Skeletal muscle cell (primary cell): ENCODE data around the gene VAV3.

Experiments
- DNase-seq: peaks from one replicate; pipeline ENCODE4 v3.0.0-alpha.2; 2010; ENCODE audit warnings: low read depth
- H3K4me3 ChIP-seq: 2 replicates; pipeline ENCODE4 v1.5.1; 2011; ENCODE audit warnings: low read depth, mild to moderate bottlenecking, control low read depth, low read length, moderate library complexity

VAV3 gene

GRCh38 chr1:107975851-107976250, 10.9 kb upstream of the VAV3 start:
- H3K4me3 ChIP-seq = no peak overlapping the region
- DNase-seq = no peak

DNA sequence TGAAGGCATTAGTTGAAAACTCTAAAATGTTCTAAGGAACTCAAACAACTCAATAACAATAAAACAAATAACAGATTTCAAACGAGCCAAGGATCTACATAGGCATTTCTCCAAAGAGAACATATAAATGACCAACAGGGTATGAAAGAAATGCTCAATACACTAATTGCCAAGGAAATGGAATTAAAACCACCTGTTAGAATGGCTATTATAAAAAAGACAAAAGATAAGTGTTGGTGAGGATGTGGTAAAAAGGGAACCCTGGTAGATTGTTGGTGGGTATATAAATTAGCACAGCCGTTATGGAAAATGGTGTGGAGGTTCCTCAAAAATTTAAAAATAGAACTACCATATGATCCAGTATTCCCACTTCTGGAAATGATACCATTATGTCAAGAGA, 9.1 kb upstream of the VAV3 start:
- H3K4me3 ChIP-seq = no peak overlapping the region
- no peak for DNase-seq

- no peak for DNase-seq
These were observed 7.6 kb upstream of the VAV3 start for GRCh38 chr1:107972391-107973180.

GRCh38 chr1:107966550-107966949, 1.6 kb upstream of the VAV3 start:
- no peak for DNase-seq
- no peak overlapping the region for H3K4me3 ChIP-seq

More at GRCh38 chr1:107972391-107973180, 7.6 kb upstream of the VAV3 start:
- H3K4me3 ChIP-seq = no peak overlapping the region

- DNase-seq = no peak
- peak overlapping the region; percentile 43 for H3K4me3 ChIP-seq
These were observed 457 bp downstream of the VAV3 start for GRCh38 chr1:107964336-107965109.

- H3K4me3 ChIP-seq = peak overlapping the region; percentile 43
- DNase-seq = no peak
These were observed 1.2 kb downstream of the VAV3 start for GRCh38 chr1:107963601-107964335.

DNA sequence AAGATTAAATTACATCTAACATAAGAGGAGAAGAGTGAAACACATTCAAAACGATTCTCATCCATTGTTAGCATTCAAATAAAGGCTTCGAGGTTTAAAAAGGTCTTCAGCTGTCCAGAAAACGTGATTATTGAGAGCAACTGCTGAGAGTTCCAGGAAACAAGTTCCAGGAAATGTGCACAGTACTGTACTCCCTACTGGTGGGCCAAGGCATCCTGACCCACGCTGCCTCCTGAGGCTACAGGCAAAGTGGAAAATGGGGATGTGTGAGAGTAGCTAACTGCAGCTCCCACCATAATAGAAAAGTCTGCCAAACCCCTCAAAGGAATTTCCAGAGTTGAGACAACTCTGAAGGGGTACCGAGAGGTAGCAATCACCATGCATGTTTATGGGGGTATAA, 2.0 kb downstream of the VAV3 start:
- no peak overlapping the region for H3K4me3 ChIP-seq
- DNase-seq = no peak

DNA sequence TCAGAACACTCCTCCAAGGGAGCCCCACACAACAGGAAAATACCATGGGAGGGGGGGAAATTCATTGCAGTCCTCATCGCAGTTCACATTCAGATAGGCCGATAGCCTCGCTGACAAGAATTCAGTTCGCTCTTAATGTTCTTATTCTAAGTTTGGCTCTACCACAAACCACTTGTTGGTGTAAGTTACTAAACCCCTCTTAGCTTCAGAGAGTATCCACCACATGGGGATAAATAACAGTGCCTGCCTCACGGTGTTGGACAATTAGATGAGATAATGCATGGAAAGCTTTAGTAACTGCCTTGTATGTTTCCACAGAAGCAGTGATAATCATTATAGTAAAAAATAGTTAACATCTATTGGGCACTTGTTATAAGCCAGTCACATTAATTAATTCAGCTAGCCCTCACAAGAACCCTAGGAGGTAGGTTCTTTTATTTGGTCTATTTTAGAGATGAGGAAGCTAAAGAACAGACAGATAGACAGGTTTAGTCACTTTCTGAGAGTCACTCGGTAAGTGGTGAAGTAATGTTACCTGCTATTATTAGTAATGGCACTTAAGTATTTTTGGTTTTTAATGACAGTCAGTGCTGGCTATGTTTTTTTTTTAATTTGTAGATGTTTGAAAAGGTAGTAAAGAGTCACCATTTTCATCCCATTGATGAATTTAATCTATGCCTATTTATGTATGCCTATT, 10.1 kb downstream of the VAV3 start:
- DNase-seq = no peak
- no peak overlapping the region for H3K4me3 ChIP-seq

DNA sequence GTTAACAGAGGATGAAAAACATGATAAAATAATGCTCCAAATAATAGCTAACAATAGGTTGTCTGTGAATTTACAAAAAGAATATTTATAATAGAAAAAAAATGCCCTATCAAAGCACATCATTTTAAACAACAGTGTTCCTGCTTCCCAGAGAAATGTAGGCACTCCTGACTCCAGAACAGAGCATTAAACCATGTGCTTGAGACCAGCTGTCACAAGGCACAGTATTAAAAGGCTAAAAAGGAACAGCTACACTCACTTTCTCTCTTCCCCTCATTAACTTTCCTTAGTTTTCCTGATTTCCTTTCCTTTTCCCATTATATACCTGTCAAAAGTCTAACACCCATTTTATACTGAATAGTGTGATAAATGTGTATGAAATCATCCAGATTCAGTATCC, 10.9 kb downstream of the VAV3 start:
- no peak overlapping the region for H3K4me3 ChIP-seq
- DNase-seq = no peak

DNA sequence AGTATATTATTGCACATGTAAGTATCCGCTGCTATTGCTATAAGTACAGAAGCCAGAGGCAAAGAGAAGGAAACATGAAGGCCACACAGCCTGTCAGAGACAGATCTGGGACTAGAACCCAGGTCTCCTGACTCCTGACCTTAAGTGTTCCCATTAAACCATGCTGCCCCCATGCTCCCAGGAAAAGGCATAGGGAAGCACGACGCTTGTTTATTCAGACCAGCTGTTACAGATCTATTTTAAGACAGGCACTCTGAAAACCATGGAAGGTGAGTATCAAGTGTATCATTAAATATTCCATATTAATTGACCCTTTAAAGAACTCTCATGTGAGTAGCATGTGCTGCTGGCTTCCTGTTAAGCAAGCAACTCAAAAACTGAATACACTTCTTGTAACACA, 11.4 kb downstream of the VAV3 start:
- no peak for DNase-seq
- H3K4me3 ChIP-seq = no peak overlapping the region

DNA sequence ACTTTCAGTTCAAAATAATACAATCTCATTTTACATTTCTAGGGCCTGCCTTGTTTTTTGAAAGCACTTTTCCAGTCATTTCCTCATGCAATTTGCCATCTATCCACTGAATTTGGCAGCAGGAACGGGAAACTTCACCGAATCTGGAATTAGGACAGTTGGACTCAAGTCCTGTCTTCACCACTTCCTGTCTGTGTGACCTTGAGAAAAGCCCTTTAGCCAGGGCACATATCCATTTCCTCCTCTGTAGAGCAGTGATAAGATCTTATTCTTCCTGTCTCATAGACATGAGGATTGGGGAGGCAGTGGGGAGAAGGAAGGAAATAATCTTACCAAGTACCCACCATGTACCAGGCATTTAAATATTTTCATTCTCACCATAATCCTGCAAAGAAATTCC, 12.0 kb downstream of the VAV3 start:
- DNase-seq = no peak
- H3K4me3 ChIP-seq = no peak overlapping the region

GRCh38 chr1:107950464-107950863, 14.5 kb downstream of the VAV3 start:
- DNase-seq = no peak
- no peak overlapping the region for H3K4me3 ChIP-seq

DNA sequence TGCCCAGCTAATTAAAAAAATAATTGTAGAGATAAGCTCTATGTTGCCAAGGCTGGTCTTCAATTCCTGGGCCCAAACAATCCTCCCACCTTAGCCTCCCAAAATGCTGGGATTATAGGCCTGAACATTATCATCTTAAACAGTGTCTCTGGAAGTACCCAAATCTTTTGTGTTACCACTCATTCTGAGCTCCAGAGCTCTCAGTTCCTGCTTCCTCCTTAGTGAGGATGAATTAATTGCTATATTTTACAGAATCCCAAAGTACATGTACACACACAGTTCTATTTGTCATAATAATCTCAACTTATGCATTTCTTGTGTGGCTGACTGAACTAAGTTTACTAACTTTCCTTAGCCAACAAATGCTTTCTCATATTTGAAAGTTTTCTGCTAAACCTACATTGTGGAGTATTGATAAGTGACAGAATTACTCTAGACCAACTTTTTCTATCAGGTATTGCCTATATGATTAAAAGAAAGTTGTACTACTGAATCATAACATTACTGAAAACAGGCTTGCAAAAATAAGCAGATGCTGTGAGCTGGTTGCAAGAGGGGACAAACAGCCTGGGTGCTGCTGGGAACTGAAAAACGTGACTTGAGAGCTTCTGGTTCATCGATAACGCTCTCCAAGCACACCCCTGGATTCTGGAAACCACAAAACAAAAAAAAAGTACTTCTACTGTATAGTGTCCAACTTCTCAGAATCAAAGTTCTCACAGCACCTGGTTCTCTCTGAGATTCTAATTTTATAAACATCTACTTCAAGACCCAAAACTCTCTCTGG, 15.3 kb downstream of the VAV3 start:
- H3K4me3 ChIP-seq = no peak overlapping the region
- DNase-seq = no peak

GRCh38 chr1:107946794-107947193, 18.2 kb downstream of the VAV3 start:
- DNase-seq = no peak
- H3K4me3 ChIP-seq = no peak overlapping the region

DNA sequence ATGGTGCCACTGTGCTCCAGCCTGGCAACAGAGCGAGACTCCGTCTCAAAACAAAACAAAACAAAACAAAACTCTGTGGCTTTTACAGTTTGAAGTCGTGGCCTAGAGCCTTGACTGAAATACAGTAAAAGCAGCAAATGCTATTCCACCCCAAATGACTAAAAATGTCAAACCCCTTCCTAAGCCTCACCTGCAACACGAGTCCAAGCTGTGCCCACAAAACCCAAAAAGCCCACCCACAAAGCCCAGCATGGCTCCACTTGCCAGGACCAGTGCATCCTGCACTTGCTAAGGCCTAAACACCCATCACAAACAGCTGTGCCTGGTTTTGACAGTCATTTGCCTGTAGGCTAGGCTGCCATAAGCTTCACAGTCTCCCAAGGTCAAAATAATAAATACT, 21.3 kb downstream of the VAV3 start:
- H3K4me3 ChIP-seq = no peak overlapping the region
- no peak for DNase-seq

- DNase-seq = no peak
- H3K4me3 ChIP-seq = no peak overlapping the region
These were observed 22.2 kb downstream of the VAV3 start for GRCh38 chr1:107942814-107943213.

DNA sequence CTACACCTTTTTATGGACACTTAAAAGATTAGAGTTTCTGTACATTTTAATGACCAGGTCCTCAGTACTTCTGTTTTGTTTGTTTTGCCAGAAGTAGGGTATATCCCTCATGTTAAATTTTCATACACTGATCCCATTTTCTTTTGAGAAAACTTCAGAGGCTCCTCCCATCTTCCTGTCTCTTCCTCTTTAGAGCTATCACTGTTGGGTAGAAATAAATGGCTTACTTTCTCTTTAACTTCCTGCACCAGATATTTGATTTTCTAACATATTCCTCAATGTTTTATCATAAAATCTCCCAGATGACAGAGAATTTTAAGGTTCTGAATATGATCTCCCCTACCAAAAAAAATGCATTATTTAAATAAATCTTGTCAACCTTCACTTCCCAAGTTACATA, 23.4 kb downstream of the VAV3 start:
- H3K4me3 ChIP-seq = no peak overlapping the region
- DNase-seq = no peak

GRCh38 chr1:107941123-107941522, 23.9 kb downstream of the VAV3 start:
- no peak overlapping the region for H3K4me3 ChIP-seq

GRCh38 chr1:107940701-107941100, 24.3 kb downstream of the VAV3 start:
- no peak overlapping the region for H3K4me3 ChIP-seq
- DNase-seq = no peak

More at GRCh38 chr1:107941123-107941522, 23.9 kb downstream of the VAV3 start:
- DNase-seq = no peak
